Right renal pelvis (tissue), 4 donors: ENCODE measurements around the gene SEC22B. TPM values are rescaled to one million over a fixed set of nuclear protein-coding genes. Genes with fewer than 3 reads are reported as not detected.
"Not testable (repeated sequence)": the region's sequence is repeated elsewhere in the genome, so short reads cannot be mapped to it uniquely, and the experiment has no call there.

Source experiments
- DNase-seq, 4 donors: peaks; one replicate each; pipeline ENCODE4 v3.0.0-alpha.2; 2013; ENCODE audit warnings: low read depth in 4 of 4, low spot score in 3 of 4, missing footprints in 1 of 4
- polyA plus RNA-seq, 4 donors: library from polyadenylated mRNA; unstranded; fragments of 120-200 nt; gene quantifications; one replicate each; pipeline ENCODE4 v1.2.1, GENCODE V29; 2013; ENCODE audit not compliant: insufficient read length in 4 of 4

The SEC22B gene
- polyA plus RNA-seq, 4 donors = 36.3 to 46.5 (median 43.8) TPM

DNA sequence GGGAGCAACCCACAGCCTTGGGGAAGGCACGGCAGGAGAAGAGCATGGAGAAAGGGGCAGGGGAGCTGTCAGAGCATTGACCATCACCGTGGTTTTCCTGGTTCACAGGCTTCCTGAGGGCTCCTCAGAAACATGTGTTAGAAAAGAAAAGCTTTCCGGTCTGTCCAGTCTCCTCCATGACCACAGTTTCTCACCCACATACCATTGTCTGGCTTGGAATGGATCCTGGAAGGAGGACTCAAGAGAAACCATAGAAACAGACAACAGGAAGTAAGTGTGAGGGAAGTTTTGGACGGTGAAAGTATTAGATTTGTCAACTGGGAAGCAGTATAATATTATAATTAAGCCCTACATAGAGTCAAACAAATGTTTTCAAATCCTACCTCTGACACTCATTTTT lies 55.8 kb downstream of the SEC22B start:
- DNase-seq = not testable (repeated sequence)

GRCh38 chr1:120117371-120118177 lies 58.7 kb downstream of the SEC22B start:
- DNase-seq = not testable (repeated sequence)

- not testable (repeated sequence) for DNase-seq
These were observed 60.2 kb downstream of the SEC22B start for GRCh38 chr1:120116094-120116493.

DNA sequence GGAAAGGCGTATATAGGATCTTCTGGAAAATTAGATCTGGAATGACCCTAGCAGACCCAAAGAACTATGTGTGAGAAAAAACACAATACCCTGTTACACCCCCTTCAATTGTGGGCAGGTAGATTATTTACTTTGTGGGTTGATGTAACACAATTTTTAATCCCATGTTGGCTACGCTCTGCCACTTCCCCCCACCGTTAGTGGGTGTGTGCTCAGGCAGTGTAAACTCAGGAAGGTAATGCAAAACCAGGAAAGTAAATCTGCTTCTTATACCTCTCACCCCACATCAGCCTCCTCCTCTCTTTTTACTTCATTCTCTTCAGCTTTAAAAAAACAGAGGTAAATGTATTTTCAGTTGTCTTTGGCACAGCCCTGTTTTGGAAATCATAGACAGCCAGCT lies 63.2 kb downstream of the SEC22B start:
- not testable (repeated sequence) for DNase-seq

DNA sequence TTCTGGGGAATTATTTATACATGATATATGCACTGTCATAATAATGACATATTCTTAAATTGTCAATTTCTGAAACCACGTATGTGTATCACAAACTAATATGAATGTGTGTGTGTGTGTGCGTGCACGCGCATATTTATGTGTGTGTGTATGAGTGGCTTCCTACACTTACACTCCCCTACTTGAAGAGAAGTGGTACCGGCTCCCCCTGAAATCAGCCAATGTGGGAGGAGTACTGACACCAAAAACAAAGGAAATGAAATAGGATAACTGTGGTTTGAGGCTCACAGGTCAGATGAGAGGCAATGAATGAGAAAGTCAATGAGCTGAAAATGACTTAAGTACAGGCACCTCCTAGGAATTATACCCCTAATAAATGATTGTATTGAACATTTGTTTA lies 64.1 kb downstream of the SEC22B start:
- DNase-seq = not testable (repeated sequence)

DNA sequence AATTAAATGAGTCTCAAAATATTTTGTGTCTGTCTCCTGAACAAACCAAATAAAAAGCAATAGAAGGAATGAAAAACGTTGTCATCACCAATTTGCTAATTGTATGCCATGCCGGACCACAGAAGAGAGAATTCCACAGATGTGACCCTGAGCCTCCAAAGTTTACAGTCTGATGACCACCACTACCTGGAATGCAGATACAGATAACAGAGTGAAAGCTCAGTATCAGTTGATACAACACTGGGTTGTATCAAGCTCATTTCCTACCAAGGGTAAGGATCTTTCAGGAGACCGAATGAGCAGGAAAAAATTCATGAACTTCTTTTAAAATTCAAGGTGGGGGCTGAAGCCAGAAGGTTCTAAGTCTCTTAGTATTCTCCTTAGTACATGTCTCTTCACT lies 64.5 kb downstream of the SEC22B start:
- not testable (repeated sequence) for DNase-seq

GRCh38 chr1:120111008-120111407 lies 65.3 kb downstream of the SEC22B start:
- not testable (repeated sequence) for DNase-seq

- not testable (repeated sequence) for DNase-seq
These were observed 66.7 kb downstream of the SEC22B start for GRCh38 chr1:120109656-120110055.

DNA sequence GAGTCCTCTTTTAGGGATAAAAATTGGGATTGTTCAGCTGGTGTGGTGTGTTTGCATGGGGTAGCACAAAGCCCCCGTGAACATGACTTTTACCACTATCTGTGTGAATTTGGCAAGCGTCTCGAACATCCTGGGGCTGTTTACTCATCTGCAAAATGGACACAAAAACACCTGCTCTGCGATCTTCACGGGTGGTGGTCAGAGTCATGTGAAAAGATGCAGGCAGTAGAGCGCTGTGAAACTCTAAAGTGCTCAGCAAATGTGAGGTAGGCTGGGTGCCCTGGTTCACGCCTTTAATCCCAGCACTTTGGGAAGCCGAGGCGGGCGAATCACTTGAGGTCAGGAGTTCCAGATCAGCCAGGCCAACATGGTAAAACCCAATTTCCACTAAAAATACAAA lies 67.1 kb downstream of the SEC22B start:
- DNase-seq = not testable (repeated sequence)

DNA sequence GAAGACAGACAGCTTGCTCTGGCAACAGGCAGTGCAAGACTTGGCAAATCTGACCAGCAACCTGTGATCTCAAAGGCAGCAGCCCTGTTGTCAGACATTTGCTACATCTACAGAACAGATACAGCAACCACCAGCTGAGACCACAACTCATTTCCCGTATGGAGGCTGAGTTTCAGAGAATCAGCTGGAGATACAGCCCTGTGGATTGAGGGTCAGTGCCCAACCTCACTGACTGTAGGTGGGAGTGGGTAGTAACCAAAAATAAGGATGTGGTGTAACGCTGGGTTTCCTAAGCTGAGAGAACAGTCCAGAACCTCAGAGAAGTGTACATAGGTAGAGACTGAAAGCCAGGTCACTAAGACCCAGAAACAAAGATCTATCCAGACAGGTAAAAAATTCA lies 71.0 kb downstream of the SEC22B start:
- not testable (repeated sequence) for DNase-seq

GRCh38 chr1:120103768-120104167 lies 72.6 kb downstream of the SEC22B start:
- not testable (repeated sequence) for DNase-seq

DNA sequence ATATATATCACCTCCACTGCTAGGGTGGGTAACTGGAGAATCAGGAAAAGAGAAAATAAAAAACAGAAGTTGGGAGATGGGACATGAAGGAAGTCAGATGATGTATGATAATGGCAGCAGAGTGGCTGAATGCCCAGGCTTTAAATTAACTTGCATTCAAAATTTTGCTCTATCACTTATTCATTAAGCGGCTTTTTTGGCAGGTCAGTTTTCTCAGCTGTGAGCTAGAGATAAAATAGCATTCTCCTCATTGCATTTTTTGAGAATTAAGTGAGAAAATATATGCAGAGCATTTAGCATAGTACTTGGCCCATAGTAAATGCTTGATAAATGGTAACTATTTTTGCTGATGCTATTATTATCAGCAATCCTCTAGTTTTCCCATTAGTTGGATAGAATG lies 74.7 kb downstream of the SEC22B start:
- DNase-seq = not testable (repeated sequence)

Other genes starting within 250 kb of the SEC22B start
- 100 to 1,000 TPM; 144 to 158 (median 149) TPM for gene NOTCH2, start 106.9 kb downstream of the SEC22B start, polyA plus RNA-seq
- 10 to 100 TPM in 3 of 4 donors, 1 to 10 TPM in 1; 7.4 to 13.6 (median 12.6) TPM for gene NBPF8, start 238.5 kb upstream of the SEC22B start, polyA plus RNA-seq